Measurements from ENCODE around the gene COL4A1.

GRCh38 chr13:110263404-110263803, 43.6 kb downstream of the COL4A1 start:
- TF ChIP-seq CTCF (IDR thresholded peaks at IDR 0.05), result no peak
- TF ChIP-seq POLR2A (IDR thresholded peaks at IDR 0.05), result no peak

Data from gastroesophageal sphincter (tissue), 3 donors.